Spleen (tissue), 11 donors: ENCODE measurements around the gene CTSH. TPM values are rescaled to one million over a fixed set of nuclear protein-coding genes. Genes with fewer than 3 reads are reported as not detected.
A peak's percentile ranks its signal among the peaks of the same experiment; 100 is the strongest.

ENCODE experiments used
- DNase-seq: peaks from one replicate; pipeline ENCODE4 v3.0.0-alpha.2; 2020
- H3K27ac ChIP-seq, 8 donors: fragments of 200-600 bp; sonication (generic) in 7 of 8; 1 replicate in 4 of 8; 2 replicates in 4 of 8; pipeline versions ENCODE4 v1.5.0 to v1.8.0; 2016 to 2021; ENCODE audit warnings: inconsistent platforms in 4 of 8, mild to moderate bottlenecking in 4 of 8, moderate library complexity in 1 of 8
- H3K27me3 ChIP-seq, 7 donors: fragments of 200-600 bp; sonication (generic) in 6 of 7; replicated peaks in 1 of 7; 1 replicate in 4 of 7; 2 replicates in 3 of 7; pipeline versions ENCODE4 v1.5.0 to v1.8.0; 2016 to 2021; ENCODE audit warnings: inconsistent platforms in 3 of 7, mild to moderate bottlenecking in 1 of 7
- H3K36me3 ChIP-seq, 6 donors: fragments of 200-600 bp; sonication (generic) in 5 of 6; 1 replicate in 4 of 6; 2 replicates in 2 of 6; pipeline versions ENCODE4 v1.5.0 to v1.8.0; 2016 to 2021; ENCODE audit warnings: inconsistent platforms in 2 of 6
- H3K4me1 ChIP-seq, 6 donors: fragments of 200-600 bp; sonication (generic) in 5 of 6; 1 replicate in 3 of 6; 2 replicates in 3 of 6; pipeline versions ENCODE4 v1.5.0 to v1.8.0; 2016 to 2021; ENCODE audit warnings: inconsistent platforms in 3 of 6
- H3K4me3 ChIP-seq, 8 donors: fragments of 200-600 bp; sonication (generic) in 7 of 8; 1 replicate in 4 of 8; 2 replicates in 4 of 8; pipeline versions ENCODE4 v1.5.0 to v1.8.0; 2016 to 2021; ENCODE audit warnings: inconsistent platforms in 4 of 8, mild to moderate bottlenecking in 4 of 8, moderate library complexity in 2 of 8
- H3K9me3 ChIP-seq, 8 donors: fragments of 200-600 bp; sonication (generic) in 7 of 8; 1 replicate in 4 of 8; 2 replicates in 4 of 8; pipeline versions ENCODE4 v1.5.0 to v1.8.0; 2016 to 2021; ENCODE audit warnings: inconsistent platforms in 4 of 8
- POLR2A ChIP-seq, 3 donors: fragments of 450-650 bp; IDR thresholded peaks; one replicate each; pipeline ENCODE4 v1.5.1; 2017; ENCODE audit warnings: antibody characterized with exemption in 3 of 3, mild to moderate bottlenecking in 1 of 3
- POLR2AphosphoS5 ChIP-seq, 3 donors: sonication (generic); formaldehyde crosslinking; IDR thresholded peaks; one replicate each; pipeline ENCODE4 v1.5.1; 2017; ENCODE audit warnings: antibody characterized with exemption in 3 of 3
- WGBS, 5 donors: extraction: QIAGEN DNeasy Blood & Tissue Kit in 3 of 5; methylation state at CpG; one replicate each; pipeline versions ENCODE4 v1.1.5 to v1.1.7; 2013 to 2018; 5-methylcytosine and 5-hydroxymethylcytosine counted together
- intact Hi-C: fragments of 100-400 bp; cut with DNase I; formaldehyde crosslinking; loops from one replicate; pipeline ENCODE4 v1.15.0; 2023; ENCODE audit warnings: low total_unique reads
- polyA plus RNA-seq, 3 donors: library from polyadenylated mRNA; stranded (reverse); fragments of 200-250 nt; gene quantifications; one replicate each; pipeline ENCODE4 v1.2.1, GENCODE V29; 2013
- total RNA-seq, 7 donors: library from RNA; depleted of rRNA in 3 of 7; stranded (reverse); fragments of >200 nt in 3 of 7; fragmentation: NEBNext Ultra II Directional in 4 of 7; extraction: Animal tissue kit (Norgen Biotek cat#: 25700) in 4 of 7; gene quantifications; one replicate each; pipeline versions ENCODE4 v1.1.0 to v1.2.1, GENCODE V29; 2016 to 2021
- TF ChIP-seq, protein P1 (sequence below), 11 experiments: fragments of 200-600 bp in 7 of 11; fragments of 450-650 bp in 4 of 11; sonication (generic) in 4 of 11; IDR thresholded peaks in 8 of 11; conservative IDR thresholded peaks in 3 of 11; 1 replicate in 7 of 11; 2 replicates in 4 of 11; pipeline versions ENCODE4 v1.4.0 to v1.8.0; 2016 to 2021; ENCODE audit warnings: antibody characterized with exemption in 11 of 11, inconsistent platforms in 4 of 11, mild to moderate bottlenecking in 1 of 11
- donor health status: healthy with polysubstance abuse.
- donor health status: DM: no; HTN: no; CAD: no; lungs with moderate emphysema.
- donor health status: DM: no; HTN: no; CAD: no.
- donor health status: Bipolar disorder and iron deficiency.
- donor health status: healthy.
- donor health status: DM: no; HTN: no; CAD: no.
- donor health status: DM: yes; HTN: yes; CAD: no.

CTSH gene
- total and polyA plus RNA-seq, 10 donors: 112 to 381 (median 256) TPM

DNA sequence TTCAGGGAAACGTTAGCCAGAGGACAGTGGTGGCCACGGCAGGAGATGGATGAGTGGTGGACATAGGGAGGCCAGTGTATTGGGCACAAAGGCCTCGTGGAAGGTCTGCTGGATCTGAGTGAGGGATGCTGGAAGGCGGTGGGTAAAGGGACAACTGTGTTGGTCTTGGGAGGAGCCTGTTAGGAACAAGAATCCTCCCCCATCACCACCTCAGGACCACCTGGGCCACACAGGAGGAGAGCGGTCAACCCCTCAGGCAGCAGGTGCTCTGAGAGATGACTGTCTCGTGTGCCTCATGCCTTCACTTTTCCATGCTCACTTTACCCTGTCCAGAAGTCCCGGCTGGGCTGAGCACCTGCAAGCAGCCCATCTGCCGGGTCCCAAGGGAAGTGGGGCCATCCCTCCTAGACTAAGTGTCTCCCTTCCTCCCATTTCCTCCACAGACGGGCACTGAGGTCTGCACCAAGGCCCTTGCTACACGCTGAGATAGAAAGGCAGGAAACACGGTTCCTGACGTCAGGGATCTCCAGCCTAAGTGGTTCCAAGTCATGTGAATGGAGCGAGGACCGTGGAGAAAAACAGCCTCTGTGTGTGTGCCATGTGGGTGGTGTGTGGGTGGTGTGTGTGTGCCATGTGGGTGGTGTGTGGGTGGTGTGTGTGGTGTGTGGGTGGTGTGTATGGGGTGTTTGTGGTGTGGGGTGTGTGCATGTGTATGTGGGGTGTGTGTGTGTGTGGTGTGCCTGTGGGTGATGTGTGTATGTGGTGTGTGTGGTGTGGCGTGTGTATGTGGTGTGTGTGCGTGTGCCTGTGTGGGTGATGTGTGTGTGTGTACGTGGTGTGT lies 47.8 kb upstream of the CTSH start:
- peak; percentile 66 for DNase-seq
- Histone ChIP-seq H3K27ac (no peak overlapping the region), H3K36me3 (no peaks in the 10 kb centered on the region), H3K27me3 (no peaks in the 10 kb centered on the region), H3K4me3 (no peak overlapping the region), H3K9me3 (no peaks in the 10 kb centered on the region), H3K4me1 (peaks cover 7 to 47% (median 17%) of the 10 kb centered on the region in 6 donors)
- 63 to 70% (median 65%) methylated on average over 15 to 17 of the region's 17 CpGs for WGBS, 5 donors
- peak in 2 of 3 donors; percentile 39 to 43 for TF ChIP-seq POLR2AphosphoS5 (IDR thresholded peaks at IDR 0.05)
- TF ChIP-seq POLR2A (IDR thresholded peaks at IDR 0.05): no peak
- TF ChIP-seq, protein P1, sequence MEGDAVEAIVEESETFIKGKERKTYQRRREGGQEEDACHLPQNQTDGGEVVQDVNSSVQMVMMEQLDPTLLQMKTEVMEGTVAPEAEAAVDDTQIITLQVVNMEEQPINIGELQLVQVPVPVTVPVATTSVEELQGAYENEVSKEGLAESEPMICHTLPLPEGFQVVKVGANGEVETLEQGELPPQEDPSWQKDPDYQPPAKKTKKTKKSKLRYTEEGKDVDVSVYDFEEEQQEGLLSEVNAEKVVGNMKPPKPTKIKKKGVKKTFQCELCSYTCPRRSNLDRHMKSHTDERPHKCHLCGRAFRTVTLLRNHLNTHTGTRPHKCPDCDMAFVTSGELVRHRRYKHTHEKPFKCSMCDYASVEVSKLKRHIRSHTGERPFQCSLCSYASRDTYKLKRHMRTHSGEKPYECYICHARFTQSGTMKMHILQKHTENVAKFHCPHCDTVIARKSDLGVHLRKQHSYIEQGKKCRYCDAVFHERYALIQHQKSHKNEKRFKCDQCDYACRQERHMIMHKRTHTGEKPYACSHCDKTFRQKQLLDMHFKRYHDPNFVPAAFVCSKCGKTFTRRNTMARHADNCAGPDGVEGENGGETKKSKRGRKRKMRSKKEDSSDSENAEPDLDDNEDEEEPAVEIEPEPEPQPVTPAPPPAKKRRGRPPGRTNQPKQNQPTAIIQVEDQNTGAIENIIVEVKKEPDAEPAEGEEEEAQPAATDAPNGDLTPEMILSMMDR (IDR thresholded peaks at IDR 0.05 in 8 of 11, conservative IDR thresholded peaks at IDR 0.05 in 3 of 11): no peak
- intact Hi-C loops: no loop called here

- H3K36me3 ChIP-seq: no peaks in the 10 kb centered on the region
- 87 to 93% (median 91%) methylated on average over 15 of the region's 15 CpGs for WGBS, 5 donors
- no peak overlapping the region for H3K27ac ChIP-seq
- intact Hi-C loops: no loop called here
- no peaks in the 10 kb centered on the region for H3K27me3 ChIP-seq
- DNase-seq: peak; percentile 65
- peaks cover 7 to 47% (median 17%) of the 10 kb centered on the region in 6 donors for H3K4me1 ChIP-seq
- no peaks in the 10 kb centered on the region for H3K9me3 ChIP-seq
- H3K4me3 ChIP-seq: no peak overlapping the region
- TF ChIP-seq POLR2A (IDR thresholded peaks at IDR 0.05) (no peak), POLR2AphosphoS5 (IDR thresholded peaks at IDR 0.05) (no peak)
- TF ChIP-seq, protein P1 (IDR thresholded peaks at IDR 0.05 in 8 of 11, conservative IDR thresholded peaks at IDR 0.05 in 3 of 11): no peak
Observed at GRCh38 chr15:78991879-78992278, 47.0 kb upstream of the CTSH start.

GRCh38 chr15:78991476-78991875 lies 46.6 kb upstream of the CTSH start:
- Histone ChIP-seq H3K9me3 (no peaks in the 10 kb centered on the region), H3K27me3 (no peaks in the 10 kb centered on the region), H3K4me1 (peaks cover 7 to 47% (median 17%) of the 10 kb centered on the region in 6 donors), H3K36me3 (no peaks in the 10 kb centered on the region), H3K4me3 (no peak overlapping the region), H3K27ac (no peak overlapping the region)
- no peak for DNase-seq
- TF ChIP-seq POLR2AphosphoS5 (IDR thresholded peaks at IDR 0.05) (no peak), POLR2A (IDR thresholded peaks at IDR 0.05) (no peak)
- TF ChIP-seq, protein P1 (IDR thresholded peaks at IDR 0.05 in 8 of 11, conservative IDR thresholded peaks at IDR 0.05 in 3 of 11): no peak
- 91 to 95% (median 94%) methylated on average over 7 to 10 of the region's 10 CpGs for WGBS, 5 donors
- intact Hi-C loops: no loop called here

- TF ChIP-seq, protein P1 (IDR thresholded peaks at IDR 0.05 in 8 of 11, conservative IDR thresholded peaks at IDR 0.05 in 3 of 11): no peak
- TF ChIP-seq POLR2AphosphoS5 (IDR thresholded peaks at IDR 0.05) (no peak), POLR2A (IDR thresholded peaks at IDR 0.05) (no peak)
- peak; percentile 17 for DNase-seq
- peaks cover 7 to 38% (median 17%) of the 10 kb centered on the region in 6 donors for H3K4me1 ChIP-seq
- H3K27me3 ChIP-seq: no peaks in the 10 kb centered on the region
- no peaks in the 10 kb centered on the region for H3K9me3 ChIP-seq
- WGBS, 5 donors: 48 to 76% (median 58%) methylated on average over 1 of the region's 1 CpG
- H3K4me3 ChIP-seq: no peak overlapping the region
- no peak overlapping the region for H3K27ac ChIP-seq
- intact Hi-C loops: no loop called here
- no peaks in the 10 kb centered on the region for H3K36me3 ChIP-seq
Observed at GRCh38 chr15:78990278-78990677, 45.4 kb upstream of the CTSH start.
